MG63 (cell line): ENCODE measurements around the gene DHRS11. TPM values are rescaled to one million over a fixed set of nuclear protein-coding genes. Genes with fewer than 3 reads are reported as not detected.

Source experiments
- DNase-seq: peaks from one replicate; pipeline ENCODE4 v3.0.0-alpha.2; 2020
- H3K27me3 ChIP-seq: fragments of 250-450 bp; sonication (Bioruptor Pico); 2 replicates; pipeline ENCODE4 v1.5.1; 2020; ENCODE audit warnings: mild to moderate bottlenecking, moderate library complexity
- H3K36me3 ChIP-seq: fragments of 250-450 bp; sonication (Bioruptor Pico); 2 replicates; pipeline ENCODE4 v1.5.1; 2020; ENCODE audit warnings: mild to moderate bottlenecking, moderate library complexity
- H3K4me3 ChIP-seq: fragments of 250-450 bp; sonication (Bioruptor Pico); 2 replicates; pipeline ENCODE4 v1.5.1; 2020; ENCODE audit warnings: mild to moderate bottlenecking, moderate library complexity
- H3K9me3 ChIP-seq: fragments of 250-450 bp; sonication (Bioruptor Pico); 2 replicates; pipeline ENCODE4 v1.5.1; 2020; ENCODE audit warnings: mild to moderate bottlenecking, moderate library complexity
- total RNA-seq: library from RNA; depleted of rRNA; stranded (reverse); fragments of >200 nt; shearing (Covaris generic); gene quantifications from 2 replicates; pipeline ENCODE4 v1.2.3, GENCODE V29; 2014; ENCODE audit warnings: low replicate concordance; rRNA removed

Gene DHRS11
- total RNA-seq, 1 experiment from 2014 or later = 17.4 TPM

DNA sequence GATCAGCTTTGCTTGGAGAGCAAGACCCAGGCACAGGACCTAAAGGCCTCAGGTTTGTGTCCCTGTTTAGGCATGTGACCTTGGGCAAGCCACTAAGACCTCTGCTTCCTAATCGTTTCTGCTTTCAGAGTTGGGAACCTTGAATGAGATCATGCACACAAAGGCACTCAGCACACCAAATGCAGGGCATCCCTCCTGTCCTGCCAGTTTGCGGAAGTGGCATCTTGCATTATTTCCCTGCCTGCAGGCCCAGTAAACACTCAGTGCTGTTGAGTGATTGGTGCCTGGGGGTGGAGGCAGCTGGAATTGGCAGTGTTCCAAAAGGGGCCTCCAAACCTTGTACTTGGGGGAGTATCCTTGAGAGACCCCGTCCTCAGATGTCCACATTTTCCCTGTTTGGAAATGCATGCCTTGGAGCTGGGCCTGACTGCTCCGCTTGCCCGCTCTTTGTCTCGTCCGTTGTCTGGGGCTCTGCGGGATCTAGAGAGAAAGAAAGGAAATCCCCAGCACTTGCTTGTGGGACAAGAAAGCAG is 38.4 kb downstream of the DHRS11 start:
- no peaks in the 10 kb centered on the region for H3K27me3 ChIP-seq
- H3K9me3 ChIP-seq = no peaks in the 10 kb centered on the region
- DNase-seq = no peak
- H3K36me3 ChIP-seq = no peaks in the 10 kb centered on the region
- H3K4me3 ChIP-seq = no peak overlapping the region

DNA sequence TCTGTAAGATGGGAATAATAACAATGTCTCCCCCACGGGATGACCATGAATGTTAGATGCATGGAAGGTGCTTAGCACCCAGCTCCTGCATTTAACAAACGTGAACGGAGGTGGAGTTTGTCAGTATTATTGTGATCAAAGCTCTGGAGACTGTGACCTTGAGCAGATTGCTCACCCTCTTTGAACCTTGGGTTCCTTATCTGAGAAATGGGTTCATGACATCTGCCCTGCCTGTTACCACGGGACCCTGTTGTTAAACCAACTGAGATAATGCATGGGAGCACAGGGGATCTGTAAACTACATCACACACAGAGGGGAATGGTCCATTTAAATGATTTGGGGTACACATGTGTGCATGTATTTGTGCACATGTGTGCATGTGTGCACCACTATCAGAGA is 39.3 kb downstream of the DHRS11 start:
- H3K27me3 ChIP-seq = no peaks in the 10 kb centered on the region
- H3K4me3 ChIP-seq = no peak overlapping the region
- no peaks in the 10 kb centered on the region for H3K36me3 ChIP-seq
- DNase-seq = no peak
- H3K9me3 ChIP-seq = no peaks in the 10 kb centered on the region

DNA sequence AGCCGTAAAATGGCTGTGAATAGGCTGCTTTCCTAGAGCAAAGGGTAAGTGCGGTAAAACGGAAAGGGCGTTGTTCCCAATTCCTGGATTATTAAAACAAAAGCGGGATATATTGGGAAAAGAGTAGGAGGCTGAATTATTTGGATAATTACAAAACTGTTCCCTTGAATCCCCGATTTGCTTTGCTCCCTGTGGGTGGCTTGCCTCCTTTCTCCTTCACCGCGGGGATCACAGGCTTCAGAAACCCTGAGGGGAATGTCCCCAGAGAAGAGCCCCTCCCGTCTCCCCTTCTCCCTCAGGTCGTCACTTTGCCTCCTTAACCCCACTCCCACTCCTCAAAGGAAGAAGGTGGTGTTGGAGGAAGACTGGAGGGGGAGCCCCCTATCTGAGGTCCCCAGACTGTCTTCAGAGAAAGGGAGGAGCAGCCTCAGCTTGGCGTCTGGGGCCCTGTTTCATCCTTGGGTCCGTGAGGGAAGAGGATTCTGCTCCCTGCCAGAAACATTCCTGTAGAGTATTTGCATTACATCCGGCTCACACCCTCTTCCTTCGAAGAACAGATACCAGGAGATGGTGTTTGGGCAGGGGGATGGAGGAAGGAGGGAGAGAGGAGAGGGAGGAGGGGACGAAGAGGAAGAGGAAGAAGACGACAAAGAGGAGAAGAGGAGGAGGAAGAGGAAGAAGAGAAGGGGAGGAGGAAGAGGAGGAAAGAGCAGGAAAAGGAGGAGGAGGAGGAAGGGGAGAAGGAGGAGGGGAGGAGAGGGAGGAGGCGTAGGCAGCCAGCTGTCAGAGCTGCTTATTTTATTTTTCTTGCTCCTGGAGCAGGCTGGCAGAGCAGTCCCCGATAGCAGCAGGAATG is 41.5 kb downstream of the DHRS11 start:
- no peak for DNase-seq
- no peaks in the 10 kb centered on the region for H3K36me3 ChIP-seq
- H3K27me3 ChIP-seq = no peaks in the 10 kb centered on the region
- no peak overlapping the region for H3K4me3 ChIP-seq
- H3K9me3 ChIP-seq = no peaks in the 10 kb centered on the region

DNA sequence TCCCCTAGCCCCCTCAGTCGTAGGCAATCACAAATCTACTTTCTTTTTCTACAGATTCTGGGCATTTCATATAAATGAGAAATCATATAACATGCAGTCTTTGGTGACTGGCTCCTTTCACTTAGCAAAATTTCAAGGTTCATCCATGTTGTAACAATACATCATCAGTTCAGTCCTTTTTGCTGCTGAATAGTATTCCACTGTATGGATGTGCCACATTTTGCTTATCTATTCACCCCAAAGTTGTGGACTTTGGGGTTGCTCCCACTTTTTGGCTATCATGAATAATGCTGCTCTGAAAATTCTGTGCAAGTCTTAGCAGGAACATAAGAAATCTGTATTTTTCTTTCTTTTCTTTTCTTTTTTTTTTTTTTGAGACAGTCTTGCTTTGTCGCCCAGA is 48.7 kb downstream of the DHRS11 start:
- Histone ChIP-seq H3K9me3 (no peaks in the 10 kb centered on the region), H3K36me3 (no peaks in the 10 kb centered on the region), H3K27me3 (peaks cover 49% of the 10 kb centered on the region), H3K4me3 (no peak overlapping the region)
- no peak for DNase-seq

DNA sequence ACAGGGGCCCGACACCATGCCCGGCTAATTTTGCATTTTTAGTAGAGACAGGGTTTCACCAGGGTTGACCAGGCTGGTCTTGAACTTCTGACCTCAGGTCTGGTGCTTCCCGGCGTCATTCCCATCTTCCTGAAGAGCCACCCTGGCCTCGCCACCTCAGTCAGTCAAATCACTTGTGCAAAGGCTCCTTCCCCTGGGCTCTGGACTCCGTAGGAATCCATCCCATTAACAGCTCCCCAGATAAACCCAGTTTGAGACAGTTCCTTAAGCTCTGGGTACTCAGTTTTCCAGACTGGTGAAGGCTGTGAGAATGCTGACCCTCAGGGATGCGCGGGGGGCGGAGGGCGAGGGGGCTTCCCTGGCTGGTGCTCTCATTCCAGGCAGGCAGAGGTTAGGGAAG is 49.2 kb downstream of the DHRS11 start:
- Histone ChIP-seq H3K4me3 (no peak overlapping the region), H3K36me3 (no peaks in the 10 kb centered on the region), H3K9me3 (no peaks in the 10 kb centered on the region), H3K27me3 (peaks cover 49% of the 10 kb centered on the region)
- DNase-seq = no peak

DNA sequence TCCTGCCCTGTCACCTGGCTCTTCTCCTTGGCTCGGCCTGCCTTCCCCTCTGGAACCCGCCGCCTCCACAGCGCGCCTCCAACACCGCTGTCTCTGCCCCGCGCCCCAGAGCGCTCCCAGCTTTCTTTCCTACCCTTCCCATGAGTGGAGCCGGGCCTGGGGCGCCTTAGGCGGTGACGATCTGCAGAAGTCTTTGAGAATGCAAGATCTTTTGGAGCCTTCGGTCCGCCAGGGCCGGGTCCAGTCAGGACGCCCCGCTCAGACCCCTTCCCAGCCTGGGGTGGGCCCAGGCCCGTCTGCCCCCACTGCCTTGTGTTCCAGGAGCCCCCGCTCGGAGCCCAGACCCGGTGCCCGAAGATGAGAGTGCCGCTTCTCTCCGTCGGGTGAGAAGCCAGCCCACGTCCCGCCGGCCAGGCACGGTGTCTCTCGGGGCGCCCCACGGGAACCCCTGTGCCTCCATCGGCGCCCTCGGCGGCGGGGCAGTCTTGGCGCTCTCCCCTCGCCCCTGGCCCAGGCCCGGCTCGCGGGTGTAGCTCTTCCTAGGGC is 49.7 kb downstream of the DHRS11 start:
- peak overlapping the region; percentile 24 for H3K4me3 ChIP-seq
- peaks cover 49% of the 10 kb centered on the region for H3K27me3 ChIP-seq
- H3K9me3 ChIP-seq = no peaks in the 10 kb centered on the region
- no peak for DNase-seq
- no peaks in the 10 kb centered on the region for H3K36me3 ChIP-seq

DNA sequence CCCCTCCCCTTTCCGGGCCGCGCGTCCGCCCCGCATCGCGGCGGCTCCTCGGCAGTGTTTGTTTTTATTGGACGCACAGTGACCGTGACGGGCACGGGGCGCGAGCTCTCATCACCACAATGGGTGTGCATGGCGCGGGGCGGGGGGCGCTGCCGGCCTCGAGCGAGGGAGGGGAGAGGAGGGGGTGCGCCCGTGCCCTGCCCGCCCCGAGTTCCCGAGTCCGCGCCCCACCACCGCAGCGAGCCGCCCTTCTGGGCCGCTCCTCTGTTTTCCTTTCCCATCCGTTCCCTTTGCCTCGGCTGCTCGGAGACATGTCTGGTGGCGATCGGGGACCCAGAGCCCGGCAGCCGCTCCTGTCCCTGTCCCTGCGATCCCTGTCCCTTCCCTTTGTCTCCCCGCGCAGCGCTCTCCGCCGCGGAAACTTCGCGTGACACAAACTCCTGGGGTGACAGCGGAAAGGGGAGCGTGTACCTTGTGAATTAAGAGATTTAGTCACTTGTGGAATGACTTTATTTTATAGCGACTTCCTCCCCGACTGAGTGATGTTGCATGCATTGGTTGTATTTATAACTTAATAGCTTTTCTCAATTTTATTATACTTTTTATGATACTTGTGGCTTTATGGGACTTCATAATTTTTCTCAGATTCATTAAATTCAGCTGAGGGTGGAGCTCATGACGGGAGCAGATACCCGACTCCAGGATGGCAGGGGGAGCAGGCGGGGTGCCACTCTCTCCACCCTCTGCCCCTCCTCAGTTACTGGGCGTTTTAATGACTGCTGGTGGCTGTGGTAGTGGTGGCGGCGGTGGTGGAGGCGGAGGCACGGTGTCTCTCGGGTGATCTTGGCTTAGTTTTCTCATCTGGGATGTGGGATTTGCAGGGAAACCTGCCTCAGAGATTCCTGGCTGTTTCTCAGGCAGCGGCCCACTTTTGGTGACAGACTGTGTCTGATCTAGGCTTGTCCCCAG is 50.5 kb downstream of the DHRS11 start:
- peaks cover 49% of the 10 kb centered on the region for H3K27me3 ChIP-seq
- peak overlapping the region; percentile 24 for H3K4me3 ChIP-seq
- peak; percentile 14 for DNase-seq
- no peaks in the 10 kb centered on the region for H3K9me3 ChIP-seq
- no peaks in the 10 kb centered on the region for H3K36me3 ChIP-seq

DNA sequence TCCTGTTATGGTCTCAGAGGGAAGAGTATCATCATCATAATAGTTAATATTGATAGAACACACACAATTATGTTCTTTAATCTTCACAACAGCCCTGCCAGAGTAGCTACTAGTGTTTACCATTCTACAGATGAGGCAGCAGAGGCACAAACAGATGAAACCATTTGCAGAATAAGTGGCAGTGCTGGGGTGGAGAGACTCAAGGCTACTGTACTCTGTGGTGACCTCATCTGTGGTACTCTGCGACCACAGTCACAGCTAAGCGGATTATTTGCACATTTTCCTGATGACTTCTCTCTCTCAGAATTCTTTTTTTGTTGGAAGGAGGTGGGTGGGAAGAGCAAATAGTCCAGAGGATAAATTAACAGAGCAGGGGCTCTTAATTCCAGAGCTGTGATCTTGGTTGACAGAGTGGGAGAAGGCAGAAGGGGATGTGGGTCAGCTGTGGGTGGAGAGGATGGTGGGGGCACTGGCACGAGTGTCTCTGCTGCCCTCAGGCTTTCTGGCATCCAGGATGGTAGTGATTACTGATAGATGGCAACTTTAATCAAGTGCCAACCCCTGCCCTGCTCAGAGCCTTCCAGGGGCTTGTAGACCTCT is 51.5 kb downstream of the DHRS11 start:
- Histone ChIP-seq H3K36me3 (no peaks in the 10 kb centered on the region), H3K4me3 (no peak overlapping the region), H3K27me3 (peaks cover 49% of the 10 kb centered on the region), H3K9me3 (no peaks in the 10 kb centered on the region)
- no peak for DNase-seq

DNA sequence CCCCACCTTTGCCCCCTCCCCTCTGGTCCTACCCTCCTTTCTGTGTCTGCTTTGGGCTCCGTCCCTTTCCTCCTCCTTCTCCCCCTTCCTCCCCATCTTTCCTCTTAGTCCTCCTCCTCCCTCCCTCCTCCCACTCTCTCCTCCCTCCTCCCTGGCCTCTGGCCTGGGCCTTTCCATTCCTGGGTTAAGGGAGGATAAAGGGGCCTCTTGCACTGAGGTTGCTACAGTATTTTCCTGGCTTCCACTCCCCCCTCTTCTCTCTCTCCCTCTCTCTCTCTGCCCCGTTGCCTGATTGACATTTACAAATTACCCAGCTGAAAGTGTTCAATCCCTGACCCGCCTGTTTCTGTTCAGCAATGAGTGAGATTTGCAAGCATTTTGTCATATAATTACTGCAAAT is 53.7 kb downstream of the DHRS11 start:
- Histone ChIP-seq H3K4me3 (no peak overlapping the region), H3K27me3 (peaks cover 39% of the 10 kb centered on the region), H3K36me3 (no peaks in the 10 kb centered on the region), H3K9me3 (no peaks in the 10 kb centered on the region)
- no peak for DNase-seq

DNA sequence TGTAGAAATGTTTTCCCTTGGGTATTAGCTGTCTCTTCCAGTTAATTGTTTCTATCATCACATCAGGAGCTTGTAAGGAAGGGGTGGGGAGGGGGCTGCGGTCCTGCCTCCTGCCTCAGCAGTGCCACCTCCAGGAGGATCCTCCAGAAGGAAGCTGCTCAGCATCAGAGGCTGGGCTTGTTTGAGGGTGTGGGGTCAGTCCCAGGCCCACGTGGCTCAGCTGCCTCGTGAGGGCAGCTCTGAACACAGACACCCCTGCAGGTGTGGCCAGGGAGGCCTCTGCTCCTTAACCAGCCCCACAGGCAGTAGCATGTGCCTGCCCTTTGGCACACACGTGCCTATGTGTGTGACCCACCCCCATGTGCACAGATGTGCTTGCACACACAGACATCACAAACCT is 56.0 kb downstream of the DHRS11 start:
- Histone ChIP-seq H3K27me3 (peaks cover 17% of the 10 kb centered on the region), H3K36me3 (no peaks in the 10 kb centered on the region), H3K4me3 (no peak overlapping the region), H3K9me3 (no peaks in the 10 kb centered on the region)
- DNase-seq = no peak

DNA sequence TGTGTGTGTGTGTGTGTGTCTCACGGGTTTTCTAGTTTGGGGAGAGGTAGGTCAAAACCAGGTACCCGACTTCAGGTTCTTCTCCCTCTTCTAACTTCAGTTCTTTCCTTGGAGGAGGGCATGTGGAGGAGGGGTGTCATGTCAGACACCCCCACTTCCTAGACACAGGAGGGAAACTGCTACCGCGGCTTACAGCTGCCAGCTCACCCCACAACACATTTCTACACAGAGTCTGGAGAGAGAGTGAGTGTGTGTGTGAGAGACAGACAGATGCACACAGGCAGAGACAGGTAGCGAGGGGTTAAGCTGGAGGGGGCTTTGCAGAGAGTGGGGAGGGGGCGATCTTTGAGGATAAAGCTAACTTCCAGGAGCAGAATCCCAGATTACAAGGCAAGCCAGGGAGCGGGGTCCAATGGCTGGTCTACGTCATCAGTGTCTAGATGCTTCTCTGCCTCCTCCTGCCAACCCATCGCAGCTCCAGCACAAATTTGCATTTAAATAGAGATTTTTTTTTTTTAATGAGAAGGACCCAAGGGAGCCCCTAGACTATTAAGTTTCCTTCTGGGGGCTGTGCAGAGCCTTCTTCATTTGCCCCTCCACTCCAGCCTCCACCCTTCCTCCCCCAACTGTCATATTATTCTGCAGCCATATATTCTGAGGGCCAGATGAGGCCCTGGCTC is 58.6 kb downstream of the DHRS11 start:
- H3K4me3 ChIP-seq = no peak overlapping the region
- H3K9me3 ChIP-seq = no peaks in the 10 kb centered on the region
- no peaks in the 10 kb centered on the region; the same call in none of the 2 replicates for H3K27me3 ChIP-seq
- H3K36me3 ChIP-seq = no peaks in the 10 kb centered on the region
- no peak for DNase-seq

Other genes starting within 250 kb of the DHRS11 start
- gene TBC1D3H, start 203.4 kb upstream of the DHRS11 start, total RNA-seq = not detected in 2 replicates
- 44.9 and 60.6 TPM in 2 replicates for gene ZNHIT3, start 105.2 kb upstream of the DHRS11 start, total RNA-seq
- gene MYO19, start 57.0 kb upstream of the DHRS11 start, total RNA-seq = 73.9 and 76.5 TPM in 2 replicates
- 6.6 and 7.7 TPM in 2 replicates for gene PIGW, start 56.9 kb upstream of the DHRS11 start, total RNA-seq
- gene GGNBP2, start 47.0 kb upstream of the DHRS11 start, total RNA-seq = 64.2 and 77.3 TPM in 2 replicates
- gene MRM1, start 9.7 kb downstream of the DHRS11 start, total RNA-seq = 16.7 and 19.9 TPM in 2 replicates